ENCODE results near the gene TMOD2. TPM values are rescaled to one million over a fixed set of nuclear protein-coding genes. Genes with fewer than 3 reads are reported as not detected.
A peak's percentile ranks its signal among the peaks of the same experiment; 100 is the strongest.

Gene TMOD2
- total RNA-seq (2014; rRNA removed; shearing (Covaris generic)): 4.1 and 4.8 TPM in 2 replicates

DNA sequence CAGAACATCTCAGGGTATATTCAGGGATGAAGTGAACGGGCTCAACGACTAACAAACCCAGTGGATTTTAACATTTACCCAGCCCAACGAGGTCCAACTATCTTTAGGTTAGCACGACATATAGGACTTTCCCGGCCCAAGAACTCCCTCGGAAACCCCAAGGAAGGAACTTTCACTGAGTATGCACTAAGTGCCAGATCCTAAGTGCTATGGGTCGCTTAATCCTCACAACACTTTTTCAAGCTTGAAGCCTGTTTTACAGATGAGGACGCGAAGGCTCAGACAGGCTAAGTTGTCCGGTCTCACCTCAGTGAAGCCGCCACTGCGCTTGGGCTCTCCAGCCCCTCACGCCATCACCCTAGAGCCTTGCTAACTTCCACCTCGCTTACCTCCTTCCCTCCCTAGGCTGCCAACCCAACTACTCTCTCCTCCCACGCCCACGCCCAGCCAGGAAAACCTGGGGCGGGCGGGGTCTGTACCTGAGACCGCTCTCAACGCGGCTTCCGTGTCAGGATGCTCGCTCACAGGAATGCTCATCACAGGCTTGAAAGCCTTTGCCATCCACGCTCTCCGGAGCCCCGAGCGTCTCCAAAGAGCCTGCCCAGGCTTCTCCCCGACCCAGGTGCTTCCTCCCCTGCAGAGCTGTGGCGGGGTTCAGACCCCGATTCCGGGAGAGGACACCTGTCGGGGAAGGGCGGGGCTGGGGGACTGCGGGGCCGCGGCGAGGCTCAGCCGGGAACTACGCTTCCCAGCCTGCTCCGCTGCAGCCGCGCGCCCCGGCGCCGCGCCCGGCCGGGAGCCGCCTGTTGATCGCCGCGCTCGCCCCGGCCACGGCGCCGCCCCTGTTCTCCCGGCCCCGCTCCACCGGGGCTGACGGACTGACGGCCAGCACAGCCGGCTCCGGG is at the start of gene TMOD2:
Gene TMOD2 (plus strand): TSS at position 806 of the 905 bp plus-strand sequence. CDS start 14,845 bp downstream, outside the sequence.
- peak; percentile 40 for DNase-seq (ENCODE audit: low read depth)

DNA sequence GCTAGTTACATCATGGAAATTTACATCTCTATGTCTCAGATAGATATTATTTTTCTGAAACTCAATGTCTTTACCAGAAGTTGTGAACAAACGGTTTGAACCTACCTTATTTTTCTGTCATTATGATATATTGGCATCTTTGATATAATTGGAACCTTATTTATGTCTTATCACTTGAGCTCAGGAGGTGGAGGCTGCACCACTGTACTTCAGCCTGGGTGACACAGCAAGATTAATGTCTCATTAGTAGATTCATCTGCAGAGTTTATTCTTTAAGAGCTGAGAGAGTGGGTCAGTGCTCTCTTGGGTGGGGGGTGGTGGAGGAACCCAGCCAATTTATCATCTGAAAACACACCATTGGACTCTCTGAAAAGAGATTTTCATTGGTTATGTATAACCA is 48.7 kb upstream of the TMOD2 start:
- DNase-seq (ENCODE audit: low read depth): no peak

DNA sequence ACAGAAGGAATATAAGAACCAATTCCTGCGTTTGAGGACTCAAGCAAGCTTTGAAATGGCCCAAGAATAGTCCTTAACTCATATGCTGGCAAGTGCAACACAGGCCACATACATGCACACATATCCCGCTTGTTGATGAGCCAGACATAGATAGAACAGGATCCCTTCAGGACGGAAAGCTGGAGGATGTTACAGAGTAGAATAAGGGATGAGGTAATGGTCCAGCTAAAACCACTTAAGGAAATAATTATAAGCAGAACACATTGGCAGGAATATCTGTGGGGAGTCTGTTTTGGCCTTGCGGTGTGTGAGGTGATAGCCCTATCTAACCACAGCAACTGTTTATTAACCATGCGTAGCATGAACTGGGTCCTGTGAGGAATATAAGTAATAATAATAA is 45.1 kb upstream of the TMOD2 start:
- peak; percentile 25 for DNase-seq (ENCODE audit: low read depth)

DNA sequence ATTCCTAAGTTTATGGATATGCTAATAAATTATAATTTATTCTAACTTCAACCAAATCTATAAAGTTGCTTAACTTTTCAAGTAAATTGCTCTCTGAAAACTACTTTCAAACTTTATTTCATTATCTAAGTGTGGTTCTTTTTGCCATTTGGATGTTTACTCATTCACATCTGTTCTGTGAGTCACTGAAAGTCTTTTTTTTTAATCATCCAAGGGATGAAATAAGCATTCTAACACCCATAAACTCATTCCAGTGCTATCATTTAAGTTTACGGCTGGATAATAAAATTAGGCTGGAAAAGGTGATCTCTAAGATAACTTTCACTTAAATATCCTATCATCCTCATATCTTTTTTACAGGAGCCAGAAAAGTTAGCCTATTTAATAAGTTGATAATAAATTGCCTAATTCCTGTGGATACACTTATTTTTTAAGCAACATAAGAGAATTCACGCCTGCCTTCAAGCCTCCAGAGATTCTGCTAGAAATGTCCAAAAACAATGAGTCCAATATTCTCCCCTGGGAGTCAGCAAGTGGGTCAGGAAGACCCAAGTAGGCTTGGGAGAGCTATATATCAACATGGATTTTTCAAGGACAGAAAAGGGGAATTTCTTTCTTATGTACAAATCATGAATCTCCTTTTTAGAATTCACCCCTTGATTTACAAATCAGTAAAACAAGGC is 44.3 kb upstream of the TMOD2 start:
- DNase-seq (ENCODE audit: low read depth): no peak

DNA sequence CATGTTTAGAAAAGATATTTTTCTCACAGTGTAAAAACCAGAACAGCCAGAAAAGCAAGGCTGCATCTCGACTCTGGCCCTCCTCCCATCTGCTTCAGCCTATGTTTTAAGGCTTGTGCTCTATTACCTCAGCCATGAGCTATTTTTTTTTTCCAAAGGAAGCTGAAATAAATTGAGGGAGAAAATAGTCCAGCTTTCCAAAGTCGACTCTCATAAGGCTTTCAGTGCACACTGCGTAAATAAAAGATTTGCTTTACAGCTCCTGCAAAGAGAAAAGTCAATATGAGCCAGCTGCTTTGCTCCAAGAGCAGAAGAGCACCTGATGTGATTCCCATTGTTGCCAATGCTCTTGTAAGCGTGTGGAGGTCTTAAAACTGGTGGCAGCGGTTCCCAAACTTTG is 43.4 kb upstream of the TMOD2 start:
- DNase-seq (ENCODE audit: low read depth): no peak

DNA sequence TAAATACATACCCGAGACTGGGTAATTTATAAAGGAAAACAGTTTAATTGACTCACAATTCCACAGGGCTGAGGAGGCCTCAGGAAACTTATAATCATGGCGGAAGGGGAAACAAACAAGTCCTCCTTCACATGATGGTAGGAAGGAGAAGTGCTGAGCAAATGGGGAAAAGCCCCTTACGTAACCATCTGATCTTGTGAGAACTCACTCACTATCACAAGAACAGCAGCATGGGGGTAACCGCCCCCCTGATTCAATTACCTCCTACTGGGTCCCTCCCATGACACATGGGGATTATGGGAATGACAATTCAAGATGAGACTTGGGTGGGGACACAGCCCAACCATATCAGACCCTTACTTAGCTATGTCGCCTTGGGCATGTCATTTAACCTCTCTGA is 42.4 kb upstream of the TMOD2 start:
- no peak for DNase-seq (ENCODE audit: low read depth)

DNA sequence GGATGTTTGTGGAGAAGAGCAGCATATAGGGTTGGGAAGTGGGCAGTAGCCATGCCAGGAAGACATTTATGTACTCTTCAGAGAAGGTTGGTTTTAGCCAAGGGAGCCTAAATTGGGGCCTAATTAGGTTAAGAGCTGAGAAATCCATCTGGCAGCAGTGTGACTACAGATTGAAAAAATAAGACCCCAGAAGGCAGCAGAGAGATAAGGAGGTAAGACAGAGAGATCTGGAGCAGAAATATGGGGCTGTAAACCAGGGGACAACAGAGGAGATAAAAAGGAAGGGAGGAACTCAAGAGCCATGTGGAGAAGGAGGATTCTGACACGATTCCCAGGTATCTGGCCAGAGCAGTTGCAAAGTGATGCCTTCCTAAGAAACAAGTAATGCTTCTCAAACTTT is 37.2 kb upstream of the TMOD2 start:
- DNase-seq (ENCODE audit: low read depth): no peak

DNA sequence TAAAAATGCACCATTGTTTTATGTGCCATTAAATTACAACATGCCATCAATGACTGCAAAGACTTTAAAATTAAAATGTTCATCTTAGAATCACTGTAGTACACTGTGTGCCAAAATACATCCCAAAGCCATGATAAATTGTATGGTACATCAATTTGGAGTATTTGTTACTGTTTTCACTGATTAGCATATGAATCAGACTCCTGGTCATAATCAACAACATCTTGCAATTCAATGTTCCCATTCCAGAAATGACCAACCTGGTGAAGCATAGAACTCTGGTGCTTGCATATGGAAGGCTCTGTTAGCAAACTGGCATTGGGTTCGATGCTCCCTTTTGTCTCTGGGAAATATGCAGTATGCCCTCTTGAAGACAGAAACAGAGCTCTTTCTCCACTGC is 36.5 kb upstream of the TMOD2 start:
- no peak for DNase-seq (ENCODE audit: low read depth)

DNA sequence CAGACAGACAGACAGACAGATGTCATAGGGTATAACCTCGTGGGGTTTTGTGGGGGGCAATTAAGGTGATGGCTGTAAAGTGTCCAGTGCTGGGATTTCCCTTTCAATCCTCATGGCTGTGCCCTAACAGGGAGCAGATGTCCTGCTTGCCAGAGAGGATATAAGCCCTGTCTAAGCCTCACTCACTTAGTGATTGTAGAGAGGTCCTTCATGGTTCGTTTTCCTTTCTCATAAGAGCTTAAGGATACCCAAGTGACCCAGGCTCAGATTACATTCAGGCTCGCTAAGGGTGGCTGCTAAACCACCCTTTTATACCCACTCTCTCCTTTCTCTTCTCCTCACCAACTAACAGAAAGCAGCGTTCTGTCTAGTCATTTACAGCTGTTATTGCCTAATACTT is 33.2 kb upstream of the TMOD2 start:
- DNase-seq (ENCODE audit: low read depth): no peak

DNA sequence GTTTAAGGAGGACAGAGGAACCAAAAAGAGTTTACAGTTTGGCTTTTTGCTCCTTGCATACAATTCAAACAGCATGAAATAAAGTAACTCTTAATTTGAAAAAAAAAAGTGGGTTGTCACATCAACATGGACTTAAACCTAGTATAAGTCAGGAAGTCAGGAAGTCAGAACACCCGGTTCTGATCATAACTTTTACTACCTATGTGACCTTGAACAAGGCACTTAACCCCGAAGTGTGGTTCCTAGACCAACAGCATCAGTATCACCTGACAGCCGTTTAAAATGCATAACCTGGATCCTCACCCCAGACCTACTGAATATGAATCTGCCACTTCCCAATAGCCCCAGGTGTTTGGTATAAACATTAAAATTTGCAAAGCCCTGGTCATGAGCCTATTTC is 32.7 kb upstream of the TMOD2 start:
- no peak for DNase-seq (ENCODE audit: low read depth)

DNA sequence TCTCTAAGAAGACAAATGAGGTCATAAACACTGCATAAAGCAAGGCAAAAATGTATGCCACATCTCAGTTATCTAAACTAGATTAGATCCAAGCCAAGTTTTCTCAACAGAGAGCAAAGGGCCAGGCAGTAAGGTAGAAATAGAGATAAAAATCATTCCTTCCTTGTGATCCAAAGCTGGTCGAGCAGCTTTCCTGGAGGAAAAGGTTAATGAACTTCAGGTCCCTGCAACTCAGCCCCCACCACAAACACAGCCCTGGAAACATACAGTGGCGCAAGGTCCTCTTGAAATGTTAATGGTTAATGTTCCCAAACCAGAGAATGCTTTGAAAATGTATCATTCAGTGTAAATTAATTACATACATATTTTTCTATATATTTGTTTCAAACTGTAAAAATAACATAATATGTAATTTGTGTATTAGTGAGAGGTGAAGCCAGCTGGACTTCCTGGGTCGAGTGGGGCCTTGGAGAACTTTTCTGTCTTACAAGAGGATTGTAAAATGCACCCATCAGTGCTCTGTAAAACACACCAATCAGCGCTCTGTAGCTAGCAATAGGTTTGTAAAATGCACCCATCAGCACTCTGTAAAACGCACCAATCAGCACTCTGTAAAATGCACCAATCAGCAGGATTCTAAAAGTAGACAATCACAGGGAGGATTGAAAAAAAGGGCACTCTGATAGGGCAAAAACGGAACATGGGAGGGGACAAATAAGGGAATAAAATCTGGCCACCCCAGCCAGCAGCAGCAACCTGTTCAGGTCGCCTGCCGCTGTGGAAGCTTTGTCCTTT is 31.0 kb upstream of the TMOD2 start:
- no peak for DNase-seq (ENCODE audit: low read depth)

DNA sequence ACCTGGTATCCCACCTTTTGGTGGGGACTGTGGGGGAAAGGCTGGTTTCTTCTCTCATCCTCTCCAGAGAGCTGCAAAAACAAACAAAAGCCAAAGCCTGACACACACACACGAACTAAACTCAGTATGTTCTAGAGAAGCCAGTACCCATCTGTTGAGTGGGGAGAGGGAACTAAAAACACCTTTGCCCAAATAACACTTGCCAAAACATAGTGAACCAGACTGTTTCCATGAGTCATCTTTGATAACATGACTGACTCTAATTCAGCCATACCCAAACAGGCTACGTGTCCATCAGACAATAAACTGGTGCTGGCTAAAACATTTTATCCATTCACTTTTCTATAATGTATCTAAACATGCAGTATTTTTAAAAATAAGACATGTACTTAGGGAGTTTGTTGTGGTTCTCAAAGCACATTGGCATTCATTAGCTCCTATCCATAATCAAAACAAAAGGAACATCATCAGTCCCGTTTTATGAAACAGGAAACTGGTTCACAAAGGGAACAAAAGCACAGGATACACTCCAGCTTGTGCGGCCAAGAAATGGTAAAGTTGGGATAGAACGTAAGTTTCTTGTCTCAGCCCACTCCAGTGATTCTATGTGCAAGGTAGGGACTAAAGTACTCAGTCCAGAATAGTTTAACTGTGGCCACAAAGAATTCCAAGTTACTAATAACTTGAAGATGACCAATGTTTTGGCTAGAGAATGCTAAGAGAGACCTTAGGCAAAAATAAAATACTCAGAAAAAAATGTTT is 30.0 kb upstream of the TMOD2 start:
- DNase-seq (ENCODE audit: low read depth): no peak

DNA sequence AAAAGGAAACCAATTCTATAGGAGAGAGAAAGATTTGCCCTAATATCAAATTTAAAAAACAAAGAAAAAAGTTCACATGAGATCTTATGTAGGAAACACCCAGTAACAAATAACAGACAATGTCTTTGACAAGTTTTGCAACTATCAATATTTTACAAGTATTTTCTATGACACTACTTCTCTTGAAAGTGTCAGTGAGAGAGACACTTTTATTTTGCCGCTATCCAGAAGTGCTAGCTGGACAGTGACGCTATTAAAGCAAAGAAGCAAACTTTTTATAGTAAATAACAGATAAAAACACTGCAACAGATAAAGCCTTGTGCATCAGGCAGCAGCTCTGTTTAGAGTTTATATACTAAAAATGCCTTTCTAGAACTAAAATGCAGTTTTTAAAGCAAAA is 27.2 kb upstream of the TMOD2 start:
- DNase-seq (ENCODE audit: low read depth): no peak

DNA sequence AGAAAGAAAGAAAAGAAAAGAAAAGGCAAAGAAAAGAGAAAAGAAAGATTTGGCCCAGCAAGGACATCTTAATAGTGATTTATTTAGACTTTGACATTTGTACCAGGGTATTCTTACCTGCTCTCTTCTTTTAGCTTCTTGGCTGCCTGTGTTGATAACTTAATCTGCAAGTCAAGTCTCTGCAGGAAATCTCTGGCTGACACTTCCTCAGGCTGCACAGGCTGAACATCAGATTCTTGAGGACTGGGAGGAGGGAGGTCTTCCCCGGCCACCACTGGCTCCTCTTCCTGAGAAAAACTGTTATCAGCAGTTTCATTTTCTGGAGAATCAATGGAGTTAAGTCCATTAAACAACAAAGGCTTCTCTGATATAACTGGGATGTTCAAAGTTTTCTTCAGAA is 26.7 kb upstream of the TMOD2 start:
- DNase-seq (ENCODE audit: low read depth): no peak

DNA sequence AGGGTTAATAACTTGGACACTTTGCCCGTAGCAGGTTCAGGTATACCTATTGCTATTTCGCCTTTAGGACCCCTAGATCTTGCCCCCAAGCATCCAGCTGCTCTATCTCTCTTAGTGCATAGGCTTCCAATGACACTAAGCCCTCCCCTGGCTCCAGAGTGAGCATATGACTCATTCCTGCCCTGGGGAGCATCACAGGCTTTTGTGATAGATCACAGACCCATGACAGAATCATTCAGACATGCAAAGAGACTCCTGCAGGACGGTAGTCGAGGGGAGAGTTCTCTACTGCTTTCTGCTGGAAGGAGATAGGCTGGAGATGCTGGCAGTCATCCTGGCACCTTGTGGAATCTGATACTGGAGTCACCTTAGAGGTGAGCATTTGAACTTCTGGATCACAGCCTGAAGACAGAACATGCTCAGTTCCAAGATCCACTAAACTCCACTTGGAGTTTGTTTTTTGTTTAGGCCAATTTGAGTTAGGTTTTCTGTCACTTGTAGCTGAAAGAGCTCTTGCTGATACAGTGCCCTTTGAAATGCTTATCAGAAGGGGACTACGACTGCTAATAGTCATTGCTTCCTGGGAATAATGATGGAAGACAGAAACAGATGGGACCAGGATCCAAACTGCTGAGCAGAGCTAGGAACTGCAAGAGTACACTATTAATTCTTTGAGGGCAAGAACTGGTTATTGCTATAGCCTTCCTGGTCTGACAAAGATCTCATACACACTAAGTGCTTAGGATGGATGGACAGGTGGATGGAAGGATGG is 24.9 kb upstream of the TMOD2 start:
- peak; percentile 93 for DNase-seq (ENCODE audit: low read depth)

DNA sequence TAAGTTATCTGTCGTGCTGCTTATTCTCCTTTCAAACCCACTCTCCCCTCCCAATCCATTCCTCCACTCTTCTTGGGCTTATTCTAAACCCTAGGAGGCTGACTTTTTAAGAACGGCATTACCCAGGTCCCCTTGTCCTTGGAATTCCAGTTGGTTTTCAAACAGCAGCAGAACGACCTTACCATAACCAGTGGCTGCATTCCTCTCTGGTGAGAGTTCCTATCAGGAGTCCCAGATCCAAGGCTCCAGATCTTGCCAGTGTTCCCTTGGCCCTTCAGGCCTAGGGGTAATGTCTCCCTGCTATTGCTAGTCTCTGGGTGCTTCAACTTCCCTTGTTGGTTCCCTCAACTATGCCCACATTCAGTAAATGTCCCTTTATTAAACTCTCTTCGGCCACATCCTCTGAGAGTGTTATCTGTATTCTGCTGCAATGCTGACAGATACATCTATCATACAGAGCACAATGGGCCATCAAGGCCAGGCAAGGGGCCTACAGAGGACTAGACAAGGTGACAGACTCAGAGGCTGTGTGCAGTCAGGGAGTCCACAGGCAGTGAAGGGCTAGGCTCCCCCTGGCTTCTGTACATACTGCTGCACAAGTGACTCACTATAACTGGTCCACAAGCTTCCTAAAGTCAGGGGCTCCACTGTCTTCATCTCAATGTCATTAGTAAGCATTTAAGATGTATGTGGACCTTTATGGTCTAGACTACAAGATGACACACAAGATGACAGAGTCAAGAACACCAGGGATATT is 24.1 kb upstream of the TMOD2 start:
- peak; percentile 65 for DNase-seq (ENCODE audit: low read depth)

DNA sequence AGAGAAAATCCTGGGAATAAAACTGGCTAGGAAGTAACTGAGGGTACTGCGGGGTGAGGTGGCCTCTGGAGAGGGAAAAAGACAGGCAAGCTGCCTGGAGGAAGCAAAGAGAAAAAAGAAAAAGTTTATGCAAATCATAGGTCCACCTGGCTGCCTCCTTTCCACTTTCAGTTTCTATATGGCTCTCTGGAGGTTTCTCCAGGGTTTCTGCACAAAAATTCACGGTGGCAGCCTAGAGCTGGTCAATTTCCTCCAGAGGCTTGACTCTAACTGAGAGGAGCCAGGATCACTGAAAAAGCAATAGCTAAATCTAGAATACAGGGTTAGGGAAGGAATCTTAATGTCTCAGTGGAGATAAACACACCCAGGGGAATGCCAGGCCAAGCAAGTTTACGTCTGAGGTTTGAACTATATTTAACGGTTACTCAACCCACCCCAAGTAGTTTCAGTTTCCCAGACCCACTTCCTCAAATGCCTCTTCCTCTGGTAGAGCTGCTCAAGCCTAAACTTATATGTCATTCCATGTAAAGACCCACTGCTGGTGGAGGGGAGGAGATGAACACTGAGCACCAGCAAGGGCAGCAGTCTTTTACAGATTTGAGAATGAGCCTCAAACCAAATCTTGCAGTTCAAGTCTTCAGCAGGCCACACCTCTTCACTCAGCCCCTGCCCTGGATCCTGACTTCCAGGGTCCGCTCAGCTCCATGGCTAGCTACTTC is 19.7 kb upstream of the TMOD2 start:
- peak; percentile 62 for DNase-seq (ENCODE audit: low read depth)

DNA sequence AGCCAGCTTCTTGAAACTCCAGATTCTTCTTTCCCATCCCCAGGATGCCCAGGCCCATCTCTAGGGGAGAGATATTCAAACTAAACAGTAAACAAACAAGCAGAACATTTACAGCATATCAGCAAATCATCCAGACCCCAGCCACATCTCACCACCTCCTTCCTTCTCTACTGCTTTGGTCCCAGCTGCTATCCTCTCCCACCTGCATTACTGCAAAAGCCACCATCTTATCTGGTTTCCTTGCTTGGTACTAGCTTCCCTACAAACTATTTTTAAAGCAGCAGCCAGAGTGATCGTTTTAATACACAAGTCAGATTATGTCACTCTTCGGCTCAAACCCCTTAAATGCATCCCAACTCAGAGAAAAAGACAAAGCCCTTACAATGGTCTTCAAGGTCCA is 18.8 kb upstream of the TMOD2 start:
- DNase-seq (ENCODE audit: low read depth): no peak

DNA sequence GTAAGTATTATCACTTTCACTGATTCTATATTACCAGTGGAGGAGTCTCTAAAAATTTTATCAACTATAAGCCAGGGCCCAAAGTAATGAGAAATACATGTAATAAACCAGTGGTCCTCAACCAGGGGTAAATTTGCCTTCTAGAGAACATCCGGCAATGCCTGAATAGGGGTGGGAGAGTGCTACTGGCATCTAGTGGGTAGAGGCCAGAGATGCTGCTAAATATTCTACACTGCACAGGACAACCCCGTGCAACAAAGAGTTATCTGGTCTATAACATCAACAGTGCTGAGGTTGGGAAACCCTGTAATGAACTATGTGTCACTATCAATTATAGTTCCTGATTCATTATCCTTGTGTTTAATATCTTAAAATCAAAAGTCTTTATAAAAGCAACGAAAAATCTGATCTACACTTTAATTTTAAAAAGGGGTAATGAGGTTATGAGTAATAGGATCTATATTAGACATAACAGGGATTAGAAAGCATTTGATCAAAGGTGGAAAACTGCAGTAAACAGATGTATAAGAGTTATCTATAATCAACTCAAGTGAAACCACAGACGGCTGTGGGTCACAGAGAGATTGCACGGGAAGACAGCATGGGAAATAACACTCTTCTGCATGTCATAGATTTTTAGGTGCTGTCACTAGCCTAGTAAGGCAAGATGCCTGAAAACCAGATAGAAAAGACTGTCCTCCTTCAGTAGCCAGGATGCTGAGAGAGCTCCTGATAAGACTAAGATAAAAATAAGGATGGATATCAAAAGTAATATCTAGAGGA is 16.0 kb upstream of the TMOD2 start:
- DNase-seq (ENCODE audit: low read depth): no peak

Measured in RPMI7951 (cell line).